ENCODE results near the gene PTOV1.

PTOV1 gene

GRCh38 chr19:49895566-49896297 is 44.8 kb downstream of the PTOV1 start:
- H3K4me3 Mint-ChIP-seq, result peak overlapping the region; percentile 95 to 99
- no peak for DNase-seq
- H3K27me3 Mint-ChIP-seq, result no peaks in the 10 kb centered on the region
- peaks cover 54 to 70% of the 10 kb centered on the region in 2 donors for H3K36me3 Mint-ChIP-seq
- H3K9me3 Mint-ChIP-seq, result peaks cover 8 to 19% of the 10 kb centered on the region in 2 donors
- H3K4me1 Mint-ChIP-seq, result peaks cover 52 to 85% of the 10 kb centered on the region in 2 donors
- H3K27ac Mint-ChIP-seq, result peak overlapping the region; percentile 98
- ATAC-seq (replicated peaks), result peak in 1 of 2 donors; percentile 8

- Mint-ChIP-seq H3K27me3 (no peaks in the 10 kb centered on the region), H3K9me3 (peaks cover 2 to 10% of the 10 kb centered on the region in 2 donors), H3K4me3 (peak within 1 kb of the TSS; percentile 95 to 99), H3K4me1 (peaks cover 54 to 85% of the 10 kb centered on the region in 2 donors), H3K27ac (peak within 1 kb of the TSS; percentile 98), H3K36me3 (peaks cover 41 to 59% of the 10 kb centered on the region in 2 donors)
- DNase-seq (peak; percentile 93), ATAC-seq (replicated peaks) (peak; percentile 73 to 77)
Measured at GRCh38 chr19:49896863-49897621, 46.1 kb downstream of the PTOV1 start, which contains the start of gene IL4I1. TSS of gene IL4I1 (minus strand) at chr19:49896887. CDS start at chr19:49896160, 727 bp downstream.

GRCh38 chr19:49904136-49904535 is 53.2 kb downstream of the PTOV1 start:
- H3K4me3 Mint-ChIP-seq, result peak overlapping the region; percentile 41 to 51
- H3K4me1 Mint-ChIP-seq, result peaks cover 55 to 92% of the 10 kb centered on the region in 2 donors

GRCh38 chr19:49906879-49907564 is 56.1 kb downstream of the PTOV1 start:
- Mint-ChIP-seq H3K9me3 (no peaks in the 10 kb centered on the region), H3K27ac (peak overlapping the region; percentile 94), H3K4me1 (peaks cover 61 to 95% of the 10 kb centered on the region in 2 donors), H3K36me3 (peaks cover 54 to 63% of the 10 kb centered on the region in 2 donors), H3K4me3 (peak overlapping the region; percentile 39 to 50), H3K27me3 (no peaks in the 10 kb centered on the region)
- DNase-seq (no peak), ATAC-seq (replicated peaks) (peak; percentile 2 to 5)

More at GRCh38 chr19:49904136-49904535, 53.2 kb downstream of the PTOV1 start:
- no peak for ATAC-seq (replicated peaks)
- H3K27ac Mint-ChIP-seq, result peak overlapping the region; percentile 77
- H3K27me3 Mint-ChIP-seq, result no peaks in the 10 kb centered on the region
- no peak for DNase-seq
- no peaks in the 10 kb centered on the region for H3K9me3 Mint-ChIP-seq
- peaks cover 38 to 47% of the 10 kb centered on the region in 2 donors for H3K36me3 Mint-ChIP-seq

GRCh38 chr19:49907745-49908446 is 56.9 kb downstream of the PTOV1 start:
- H3K27me3 Mint-ChIP-seq, result no peaks in the 10 kb centered on the region
- H3K36me3 Mint-ChIP-seq, result peaks cover 61 to 69% of the 10 kb centered on the region in 2 donors
- peak; percentile 3 to 9 for ATAC-seq (replicated peaks)
- H3K9me3 Mint-ChIP-seq, result peaks cover 0 to 3% of the 10 kb centered on the region in 2 donors
- peak overlapping the region; percentile 94 for H3K27ac Mint-ChIP-seq
- DNase-seq, result no peak
- peak overlapping the region; percentile 39 to 50 for H3K4me3 Mint-ChIP-seq
- peaks cover 67 to 95% of the 10 kb centered on the region in 2 donors for H3K4me1 Mint-ChIP-seq

- Mint-ChIP-seq H3K4me1 (peaks cover 70 to 95% of the 10 kb centered on the region in 2 donors), H3K36me3 (peaks cover 69 to 77% of the 10 kb centered on the region in 2 donors), H3K27ac (peak overlapping the region; percentile 71), H3K27me3 (no peaks in the 10 kb centered on the region), H3K9me3 (peaks cover 0 to 4% of the 10 kb centered on the region in 2 donors), H3K4me3 (peak overlapping the region; percentile 39 to 50)
- no peak for ATAC-seq (replicated peaks)
- DNase-seq, result no peak
Measured at GRCh38 chr19:49908480-49909420, 57.8 kb downstream of the PTOV1 start.

GRCh38 chr19:49910179-49910578 is 59.2 kb downstream of the PTOV1 start:
- ATAC-seq (replicated peaks) (no peak), DNase-seq (no peak)
- Mint-ChIP-seq H3K36me3 (peaks cover 80 to 90% of the 10 kb centered on the region in 2 donors), H3K27me3 (no peaks in the 10 kb centered on the region), H3K4me1 (peaks cover 78 to 100% of the 10 kb centered on the region in 2 donors), H3K4me3 (no peak overlapping the region), H3K27ac (peak overlapping the region; percentile 89), H3K9me3 (peaks cover 0 to 4% of the 10 kb centered on the region in 2 donors)

All from stimulated activated naive B cell treated with anti-CD40 and anti-IgM and Interleukin-4, amounts not matched to agents 10 μg/mL and 1 μg/mL and 100 μg/mL, for 72 hours (primary cell).